H9 (cell line): ENCODE data around the gene IGFBP7. TPM values are rescaled to one million over a fixed set of nuclear protein-coding genes. Genes with fewer than 3 reads are reported as not detected.

Experiments
- DNase-seq: peaks from one replicate; pipeline ENCODE4 v3.0.0-alpha.2; 2017
- H2AFZ ChIP-seq: one replicate; pipeline ENCODE4 v1.6.1; 2013; ENCODE audit warnings: mild to moderate bottlenecking, low read length, control low read depth, moderate library complexity
- H2AK5ac ChIP-seq: 2 replicates; pipeline ENCODE4 v1.6.1; 2013; ENCODE audit warnings: low read length, control low read depth, mixed read lengths; ENCODE audit not compliant: insufficient read length
- H2BK120ac ChIP-seq: one replicate; pipeline ENCODE4 v1.6.1; 2013; ENCODE audit warnings: low read depth, mild to moderate bottlenecking, low read length, control low read depth, inconsistent platforms; ENCODE audit not compliant: poor library complexity, severe bottlenecking
- H2BK12ac ChIP-seq: 2 replicates; pipeline ENCODE4 v1.6.1; 2013; ENCODE audit warnings: low read length, control low read depth, mixed read lengths, low read depth; ENCODE audit not compliant: insufficient read length
- H2BK15ac ChIP-seq: 2 replicates; pipeline ENCODE4 v1.6.1; 2013; ENCODE audit warnings: low read depth, low read length, control low read depth
- H2BK20ac ChIP-seq: one replicate; pipeline ENCODE4 v1.6.1; 2013; ENCODE audit warnings: low read depth, mild to moderate bottlenecking, low read length, control low read depth, inconsistent platforms; ENCODE audit not compliant: poor library complexity, severe bottlenecking
- H2BK5ac ChIP-seq: 2 replicates; pipeline ENCODE4 v1.6.1; 2013; ENCODE audit warnings: low read length, control low read depth, mixed read lengths; ENCODE audit not compliant: insufficient read length
- H3K14ac ChIP-seq: 2 replicates; pipeline ENCODE4 v1.6.1; 2013; ENCODE audit warnings: low read length, control low read depth; ENCODE audit not compliant: insufficient read depth
- H3K18ac ChIP-seq: 2 replicates; pipeline ENCODE4 v1.6.1; 2013; ENCODE audit warnings: low read depth, mild to moderate bottlenecking, mixed read lengths, low read length, control low read depth; ENCODE audit not compliant: insufficient read length
- H3K23ac ChIP-seq: 2 replicates; pipeline ENCODE4 v1.6.1; 2013; ENCODE audit warnings: low read length, control low read depth, mixed read lengths, low read depth; ENCODE audit not compliant: insufficient read length
- H3K23me2 ChIP-seq: 2 replicates; pipeline ENCODE4 v1.6.1; 2013; ENCODE audit warnings: low read depth, mild to moderate bottlenecking, mixed read lengths, low read length, control low read depth; ENCODE audit not compliant: insufficient read length, poor library complexity, severe bottlenecking
- H3K27ac ChIP-seq: 2 replicates; pipeline ENCODE4 v1.5.1; 2013; ENCODE audit warnings: low read length, control low read depth, mixed read lengths, low read depth; ENCODE audit not compliant: insufficient read length
- H3K27me3 ChIP-seq: 2 replicates; pipeline ENCODE4 v1.6.1; 2013; ENCODE audit warnings: low read length, control low read depth, inconsistent platforms; ENCODE audit not compliant: insufficient read depth
- H3K4ac ChIP-seq: 2 replicates; pipeline ENCODE4 v1.6.1; 2013; ENCODE audit warnings: low read depth, mild to moderate bottlenecking, control low read depth, inconsistent platforms, low read length, moderate library complexity
- H3K4me1 ChIP-seq: 2 replicates; pipeline ENCODE4 v1.6.1; 2013; ENCODE audit warnings: low read length, control low read depth, inconsistent platforms; ENCODE audit not compliant: insufficient read depth
- H3K4me2 ChIP-seq: 2 replicates; pipeline ENCODE4 v1.6.1; 2013; ENCODE audit warnings: low read length, control low read depth, mixed read lengths; ENCODE audit not compliant: insufficient read length, insufficient read depth
- H3K56ac ChIP-seq: 2 replicates; pipeline ENCODE4 v1.6.1; 2013; ENCODE audit warnings: low read depth, mild to moderate bottlenecking, mixed read lengths, low read length, control low read depth; ENCODE audit not compliant: insufficient read length
- H3K79me1 ChIP-seq: 2 replicates; pipeline ENCODE4 v1.6.1; 2013; ENCODE audit warnings: low read depth, mild to moderate bottlenecking, moderate library complexity, low read length, control low read depth, inconsistent platforms; ENCODE audit not compliant: insufficient read depth, poor library complexity, severe bottlenecking
- H3K79me2 ChIP-seq: 2 replicates; pipeline ENCODE4 v1.6.1; 2013; ENCODE audit warnings: low read length, control low read depth, inconsistent platforms; ENCODE audit not compliant: insufficient read depth
- H3K9ac ChIP-seq: 2 replicates; pipeline ENCODE4 v1.6.1; 2013; ENCODE audit warnings: low read length, control low read depth, mixed read lengths; ENCODE audit not compliant: insufficient read length; ENCODE audit errors: extremely low read depth
- H3K9me3 ChIP-seq: one replicate; pipeline ENCODE4 v1.6.1; 2013; ENCODE audit warnings: low read depth, low read length, inconsistent platforms; ENCODE audit not compliant: control insufficient read depth
- H3T11ph ChIP-seq: one replicate; pipeline ENCODE4 v1.6.1; 2013; ENCODE audit warnings: mild to moderate bottlenecking, low read length, control low read depth, inconsistent platforms
- H4K20me1 ChIP-seq: one replicate; pipeline ENCODE4 v1.6.1; 2013; ENCODE audit not compliant: control insufficient read depth, insufficient read length, insufficient read depth
- H4K5ac ChIP-seq: 2 replicates; pipeline ENCODE4 v1.6.1; 2013; ENCODE audit warnings: low read depth, mild to moderate bottlenecking, mixed read lengths, low read length, control low read depth; ENCODE audit not compliant: insufficient read length
- H4K8ac ChIP-seq: replicated peaks from 2 replicates; pipeline ENCODE4 v1.6.1; 2013; ENCODE audit warnings: low read length, control low read depth, mixed read lengths, low read depth; ENCODE audit not compliant: insufficient read length
- H4K91ac ChIP-seq: 2 replicates; pipeline ENCODE4 v1.6.1; 2013; ENCODE audit warnings: low read depth, mild to moderate bottlenecking, moderate library complexity, mixed read lengths, low read length, control low read depth; ENCODE audit not compliant: insufficient read length
- H3K27ac Mint-ChIP-seq, 3 experiments: 2 replicates in 2 of 3; 3 replicates in 1 of 3; pipeline ENCODE4 v1.8.0; 2020 to 2021; ENCODE audit warnings: mixed read lengths in 3 of 3, mild to moderate bottlenecking in 1 of 3, moderate library complexity in 1 of 3
- H3K27me3 Mint-ChIP-seq: 2 replicates; pipeline ENCODE4 v1.8.0; 2021; ENCODE audit warnings: low read depth, mild to moderate bottlenecking, moderate library complexity, mixed read lengths
- H3K36me3 Mint-ChIP-seq, 3 experiments: 2 replicates in 2 of 3; 3 replicates in 1 of 3; pipeline ENCODE4 v1.8.0; 2020 to 2021; ENCODE audit warnings: low read depth in 3 of 3, mixed read lengths in 3 of 3; ENCODE audit not compliant: insufficient read depth in 1 of 3
- H3K4me1 Mint-ChIP-seq, 2 experiments: 2 replicates each; pipeline ENCODE4 v1.8.0; 2020; ENCODE audit warnings: mixed read lengths in 2 of 2
- H3K4me3 Mint-ChIP-seq, 2 experiments: 2 replicates in 1 of 2; 3 replicates in 1 of 2; pipeline ENCODE4 v1.8.0; 2020 to 2021; ENCODE audit warnings: mild to moderate bottlenecking in 2 of 2, mixed read lengths in 2 of 2, moderate library complexity in 1 of 2
- H3K9me3 Mint-ChIP-seq, 2 experiments: 2 replicates in 1 of 2; 3 replicates in 1 of 2; pipeline ENCODE4 v1.8.0; 2020; ENCODE audit warnings: mild to moderate bottlenecking in 2 of 2, mixed read lengths in 2 of 2, moderate library complexity in 1 of 2
- CTCF ChIP-seq: fragments of 200-600 bp; sonication (generic); conservative IDR thresholded peaks from 3 replicates; pipeline ENCODE4 v1.8.0; 2021; ENCODE audit warnings: antibody characterized with exemption, mild to moderate bottlenecking
- WGBS: extraction: QIAGEN DNeasy Blood & Tissue Kit; methylation state at CpG from one replicate; pipeline ENCODE4 v1.1.7; 2013; ENCODE audit warnings: missing lambda C conversion rate, low lambda C conversion rate, mixed read lengths; ENCODE audit not compliant: insufficient read length; ENCODE audit errors: extremely low coverage; 5-methylcytosine and 5-hydroxymethylcytosine counted together
- total RNA-seq: library from RNA; stranded (reverse); gene quantifications from 2 replicates; pipeline ENCODE4 v1.2.1, GENCODE V29; 2021

Gene IGFBP7
- total RNA-seq, 1 experiment from 2014 or later, result 0.37 TPM

- Histone ChIP-seq H3K9ac (no peak overlapping the region), H3K27me3 (no peaks in the 10 kb centered on the region), H2BK12ac (no peak overlapping the region), H3K14ac (no peak overlapping the region), H2BK5ac (no peak overlapping the region), H3K18ac (no peak overlapping the region), H3K4ac (no peak overlapping the region), H3T11ph (no peak overlapping the region), H2BK20ac (no peak overlapping the region), H3K9me3 (no peaks in the 10 kb centered on the region), H3K56ac (no peak overlapping the region), H4K8ac (no peak overlapping the region), H3K79me1 (no peaks in the 10 kb centered on the region), H2AFZ (no peak overlapping the region), H3K23me2 (no peaks in the 10 kb centered on the region), H2AK5ac (no peak overlapping the region), H4K20me1 (no peaks in the 10 kb centered on the region), H3K4me2 (no peak overlapping the region), H3K23ac (no peak overlapping the region), H4K5ac (no peak overlapping the region), H3K4me1 (no peaks in the 10 kb centered on the region), H4K91ac (no peak overlapping the region), H2BK15ac (no peak overlapping the region), H3K27ac (no peak overlapping the region), H2BK120ac (no peak overlapping the region), H3K79me2 (no peaks in the 10 kb centered on the region)
- Mint-ChIP-seq H3K27ac (no peak overlapping the region), H3K36me3 (peaks cover 54 to 86% (median 82%) of the 10 kb centered on the region in 3 experiments; a peak in 6 of 7 replicates), H3K4me3 (no peak overlapping the region), H3K4me1 (no peaks in the 10 kb centered on the region), H3K27me3 (no peaks in the 10 kb centered on the region), H3K9me3 (no peaks in the 10 kb centered on the region)
- WGBS, result no CpG with 5 or more reads among the region's 4 CpGs
- no peak for DNase-seq
- no peak for TF ChIP-seq CTCF
Observed at GRCh38 chr4:57023104-57023503, 87.1 kb downstream of the IGFBP7 start.
